GM23248 (cell line): Measurements from ENCODE around the gene SEMA7A.

ENCODE experiments used
- EZH2 ChIP-seq: fragments of 200-600 bp; sonication (generic); IDR thresholded peaks from 2 replicates; pipeline ENCODE4 v1.6.1; 2018; ENCODE audit warnings: antibody characterized with exemption, mild to moderate bottlenecking; ENCODE audit not compliant: insufficient read depth, poor library complexity, severe bottlenecking
- EZH2phosphoT487 ChIP-seq: fragments of 200-600 bp; sonication (generic); IDR thresholded peaks from 2 replicates; pipeline ENCODE4 v1.6.1; 2018; ENCODE audit warnings: antibody characterized with exemption, moderate library complexity, mild to moderate bottlenecking, low read depth; ENCODE audit not compliant: insufficient read depth

- TF ChIP-seq EZH2 (no peak), EZH2phosphoT487 (no peak)
Observed at GRCh38 chr15:74369756-74370155, 64.0 kb downstream of the SEMA7A start.
